ENCODE results near the gene ANKRD2. TPM values are rescaled to one million over a fixed set of nuclear protein-coding genes. Genes with fewer than 3 reads are reported as not detected.

The ANKRD2 gene
- total RNA-seq, 1 experiment from 2014 or later: 0.15 TPM

Other genes with a start within 250 kb of the ANKRD2 start
- 6.2 and 11.0 TPM in 2 replicates for gene FRAT2, start 238.1 kb upstream of the ANKRD2 start, total RNA-seq (2014; rRNA removed; shearing (Covaris generic))
- gene RRP12, start 171.4 kb upstream of the ANKRD2 start, total RNA-seq (2014; rRNA removed; shearing (Covaris generic)): 14.4 and 17.9 TPM in 2 replicates
- 784 and 853 TPM in 2 replicates for gene PGAM1, start 146.6 kb upstream of the ANKRD2 start, total RNA-seq (2014; rRNA removed; shearing (Covaris generic))
- 75.0 and 87.7 TPM in 2 replicates for gene EXOSC1, start 126.8 kb upstream of the ANKRD2 start, total RNA-seq (2014; rRNA removed; shearing (Covaris generic))
- 38.5 and 49.4 TPM in 2 replicates for gene ZDHHC16, start 126.6 kb upstream of the ANKRD2 start, total RNA-seq (2014; rRNA removed; shearing (Covaris generic))
- gene MMS19, start 74.4 kb upstream of the ANKRD2 start, total RNA-seq (2014; rRNA removed; shearing (Covaris generic)): 94.0 and 107 TPM in 2 replicates
- gene UBTD1, start 73.9 kb upstream of the ANKRD2 start, total RNA-seq (2014; rRNA removed; shearing (Covaris generic)): 9.6 and 10.6 TPM in 2 replicates
- gene HOGA1, start 11.6 kb downstream of the ANKRD2 start, total RNA-seq (2014; rRNA removed; shearing (Covaris generic)): 0.97 and 1.3 TPM in 2 replicates
- gene C10orf62, start 16.9 kb downstream of the ANKRD2 start, total RNA-seq (2014; rRNA removed; shearing (Covaris generic)): not detected in 2 replicates
- gene MORN4, start 60.7 kb downstream of the ANKRD2 start, total RNA-seq (2014; rRNA removed; shearing (Covaris generic)): 4.2 and 5.6 TPM in 2 replicates
- 10.8 and 10.9 TPM in 2 replicates for gene PI4K2A, start 67.9 kb downstream of the ANKRD2 start, total RNA-seq (2014; rRNA removed; shearing (Covaris generic))
- gene AVPI1, start 114.5 kb downstream of the ANKRD2 start, total RNA-seq (2014; rRNA removed; shearing (Covaris generic)): 26.8 and 32.1 TPM in 2 replicates
- gene MARVELD1, start 141.0 kb downstream of the ANKRD2 start, total RNA-seq (2014; rRNA removed; shearing (Covaris generic)): 33.4 and 46.1 TPM in 2 replicates
- 10.2 and 13.1 TPM in 2 replicates for gene ZFYVE27, start 164.3 kb downstream of the ANKRD2 start, total RNA-seq (2014; rRNA removed; shearing (Covaris generic))
- not detected in 2 replicates for gene SFRP5, start 199.2 kb downstream of the ANKRD2 start, total RNA-seq (2014; rRNA removed; shearing (Covaris generic))

Data from H4 (cell line).